Activated CD4-positive, alpha-beta T cell treated with anti-CD3 and anti-CD28 coated beads for 4 hours (primary cell): Measurements from ENCODE around the gene PCSK5.
A peak's percentile ranks its signal among the peaks of the same experiment; 100 is the strongest.
"Not testable (repeated sequence)": the region's sequence is repeated elsewhere in the genome, so short reads cannot be mapped to it uniquely, and the experiment has no call there.

Experiments used
- DNase-seq, 2 donors: peaks; one replicate each; pipeline ENCODE4 v3.0.0-alpha.2; 2020

PCSK5 gene

DNA sequence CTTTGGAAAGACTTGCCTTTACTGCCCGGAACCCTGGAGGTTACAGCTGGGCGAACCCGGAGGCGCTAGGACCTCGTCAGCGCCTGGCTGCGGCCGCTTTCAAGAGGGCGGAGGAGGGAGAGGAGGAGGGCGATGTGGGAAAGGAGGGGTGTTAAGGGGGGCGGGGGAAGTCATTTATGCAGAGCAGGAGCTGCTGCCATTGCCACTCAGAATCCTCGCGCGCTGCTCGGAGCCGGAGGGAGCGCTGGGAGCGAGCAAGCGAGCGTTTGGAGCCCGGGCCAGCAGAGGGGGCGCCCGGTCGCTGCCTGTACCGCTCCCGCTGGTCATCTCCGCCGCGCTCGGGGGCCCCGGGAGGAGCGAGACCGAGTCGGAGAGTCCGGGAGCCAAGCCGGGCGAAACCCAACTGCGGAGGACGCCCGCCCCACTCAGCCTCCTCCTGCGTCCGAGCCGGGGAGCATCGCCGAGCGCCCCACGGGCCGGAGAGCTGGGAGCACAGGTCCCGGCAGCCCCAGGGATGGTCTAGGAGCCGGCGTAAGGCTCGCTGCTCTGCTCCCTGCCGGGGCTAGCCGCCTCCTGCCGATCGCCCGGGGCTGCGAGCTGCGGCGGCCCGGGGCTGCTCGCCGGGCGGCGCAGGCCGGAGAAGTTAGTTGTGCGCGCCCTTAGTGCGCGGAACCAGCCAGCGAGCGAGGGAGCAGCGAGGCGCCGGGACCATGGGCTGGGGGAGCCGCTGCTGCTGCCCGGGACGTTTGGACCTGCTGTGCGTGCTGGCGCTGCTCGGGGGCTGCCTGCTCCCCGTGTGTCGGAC, at the start of gene PCSK5:
TSS of gene PCSK5 (plus strand) at position 202 of the 805 bp plus-strand sequence. CDS start at position 711, 509 bp downstream.
- peak; percentile 80 to 84 for DNase-seq

DNA sequence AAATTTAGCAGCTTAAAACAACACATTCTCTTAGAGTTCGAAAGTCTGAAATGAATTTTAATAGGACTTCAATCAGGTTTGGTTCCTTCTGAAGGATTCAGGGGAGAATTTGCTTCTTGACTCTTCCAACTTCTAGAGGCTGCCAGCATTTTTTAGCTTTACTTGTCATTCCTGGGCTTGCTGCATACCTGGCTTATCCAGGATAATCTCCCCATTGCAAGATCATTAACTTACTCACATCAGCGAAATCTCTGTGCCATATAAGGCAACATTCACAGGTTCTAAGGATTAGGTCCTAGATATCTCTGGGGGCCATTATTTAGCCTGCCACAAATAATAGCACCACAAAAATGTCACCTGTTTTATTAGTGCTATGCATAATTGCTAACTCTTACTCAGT, 46.2 kb upstream of the PCSK5 start:
- no peak for DNase-seq

DNA sequence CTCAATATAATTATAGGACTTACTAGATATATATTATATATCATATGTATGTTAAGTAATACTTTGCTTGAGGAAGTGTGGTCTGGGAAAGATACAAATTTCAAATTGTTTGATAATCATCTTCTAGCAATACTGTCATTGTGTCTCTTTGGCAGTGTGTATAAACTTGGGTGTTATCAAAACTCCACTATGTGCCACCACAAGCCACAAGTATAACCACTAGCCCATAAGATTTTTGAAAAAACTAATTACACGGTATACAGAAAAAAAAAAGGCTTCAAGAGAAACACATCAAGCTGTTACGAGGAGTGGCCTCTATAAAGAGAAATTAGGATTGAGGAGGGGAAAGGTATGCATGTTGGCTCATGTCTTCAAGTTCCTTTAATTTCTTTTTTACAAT, 44.7 kb upstream of the PCSK5 start:
- DNase-seq: no peak

DNA sequence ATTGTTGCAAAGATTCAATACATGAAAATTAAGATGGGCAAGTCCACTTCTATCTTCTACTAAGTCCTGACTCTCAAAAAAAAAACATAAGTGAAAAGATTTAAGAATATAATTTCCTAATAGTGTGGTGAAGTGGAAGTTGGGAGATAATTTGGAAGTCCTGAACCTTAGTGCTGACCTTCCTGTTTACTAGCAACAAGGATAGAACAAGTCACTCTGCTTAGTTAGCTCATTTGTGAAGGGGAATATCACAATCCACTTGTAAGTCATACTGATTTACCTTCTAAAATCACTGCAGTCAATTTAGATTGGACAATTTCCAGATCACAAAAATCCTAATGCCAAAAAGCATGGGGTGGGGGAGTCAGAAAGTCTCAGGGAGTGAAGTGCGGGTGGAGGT, 43.4 kb upstream of the PCSK5 start:
- no peak for DNase-seq

DNA sequence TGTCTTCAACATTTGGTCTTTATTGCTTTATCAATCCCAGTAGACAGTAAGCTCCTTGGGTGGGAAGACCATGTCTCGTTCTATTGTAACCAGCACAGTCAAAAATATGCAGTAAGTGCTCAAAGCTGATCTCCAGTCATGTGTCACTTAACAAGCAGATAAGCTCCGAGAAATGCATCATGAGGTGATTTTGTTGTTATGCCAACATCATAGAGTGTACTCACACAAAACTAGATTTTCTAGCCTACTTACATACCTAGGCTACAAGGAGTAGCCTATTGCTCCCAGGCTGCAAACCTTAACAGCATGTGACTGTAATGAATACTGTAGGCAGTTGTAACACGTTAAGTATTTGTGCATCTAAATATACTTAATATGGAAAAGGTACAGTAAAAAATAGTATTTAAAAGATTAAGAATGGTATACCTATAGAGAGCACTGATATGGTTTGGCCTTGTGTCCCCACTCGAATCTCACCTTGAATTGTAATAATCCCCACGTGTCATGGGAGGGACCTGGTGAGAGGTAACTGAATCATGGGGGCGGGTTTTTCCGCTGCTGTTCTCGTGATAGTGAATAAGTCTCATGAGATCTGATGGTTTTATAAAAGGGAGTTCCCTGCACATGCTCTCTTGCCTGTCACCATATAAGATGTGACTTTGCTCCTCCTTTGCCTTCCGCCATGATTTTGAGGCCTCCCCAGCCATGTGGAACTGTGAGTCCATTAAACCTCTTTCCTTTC, 39.8 kb upstream of the PCSK5 start:
- no peak for DNase-seq

DNA sequence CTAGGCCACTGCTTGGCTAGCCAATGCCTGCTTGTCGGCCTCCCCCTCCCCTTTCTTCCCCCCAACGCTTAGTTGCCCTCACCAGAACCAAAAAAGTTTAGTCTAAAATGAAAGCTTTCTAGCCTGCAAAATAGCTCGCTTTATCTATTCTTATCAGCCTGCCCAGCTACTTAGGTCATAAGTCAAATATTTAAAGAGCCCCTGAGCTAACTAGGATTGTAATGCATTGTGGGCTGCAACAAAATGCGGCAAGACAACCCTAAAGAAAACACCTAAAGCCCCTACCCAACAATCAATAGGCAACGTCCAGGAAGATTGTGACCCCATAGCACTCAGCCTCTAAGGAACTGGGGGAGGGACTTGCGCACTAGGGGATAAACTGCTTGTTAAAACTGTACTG, 38.6 kb upstream of the PCSK5 start:
- DNase-seq: no peak

DNA sequence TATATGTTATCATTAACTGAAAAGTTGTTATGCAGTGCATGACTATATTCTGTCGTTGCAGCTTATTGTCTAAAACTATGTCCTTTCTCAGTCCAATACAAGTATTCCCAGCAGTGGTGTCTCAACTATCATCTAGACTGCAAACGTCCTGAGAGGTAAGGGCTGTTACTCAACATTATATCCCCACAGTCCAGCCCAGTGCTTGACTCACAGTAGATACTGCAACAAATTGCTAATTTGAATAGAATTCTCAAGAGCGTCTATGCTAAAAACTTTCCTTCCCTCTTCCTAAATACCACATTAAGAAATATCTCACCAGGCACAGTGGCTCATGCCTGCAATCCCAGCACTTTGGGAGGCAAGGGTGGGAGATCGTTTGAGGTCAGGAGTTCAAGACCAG, 37.7 kb upstream of the PCSK5 start:
- DNase-seq: no peak

DNA sequence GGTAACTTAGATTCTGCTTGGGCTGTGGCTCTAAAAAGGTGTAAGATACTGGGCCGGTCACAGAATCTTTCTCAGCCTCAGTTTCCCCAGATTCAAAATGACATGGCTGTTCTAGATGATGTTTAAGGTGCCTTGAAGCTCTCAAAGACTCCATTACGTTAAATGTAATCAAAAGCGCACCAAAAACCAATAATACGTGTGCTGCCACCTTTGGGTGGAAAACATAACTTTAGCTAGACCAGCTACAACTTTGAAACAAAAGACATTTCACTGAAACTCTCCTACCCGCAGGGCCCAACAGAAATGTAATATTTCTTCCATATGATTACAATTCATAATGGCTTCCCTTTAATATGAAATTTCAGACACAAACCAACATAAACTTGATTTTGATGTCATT, 35.0 kb upstream of the PCSK5 start:
- DNase-seq: no peak

DNA sequence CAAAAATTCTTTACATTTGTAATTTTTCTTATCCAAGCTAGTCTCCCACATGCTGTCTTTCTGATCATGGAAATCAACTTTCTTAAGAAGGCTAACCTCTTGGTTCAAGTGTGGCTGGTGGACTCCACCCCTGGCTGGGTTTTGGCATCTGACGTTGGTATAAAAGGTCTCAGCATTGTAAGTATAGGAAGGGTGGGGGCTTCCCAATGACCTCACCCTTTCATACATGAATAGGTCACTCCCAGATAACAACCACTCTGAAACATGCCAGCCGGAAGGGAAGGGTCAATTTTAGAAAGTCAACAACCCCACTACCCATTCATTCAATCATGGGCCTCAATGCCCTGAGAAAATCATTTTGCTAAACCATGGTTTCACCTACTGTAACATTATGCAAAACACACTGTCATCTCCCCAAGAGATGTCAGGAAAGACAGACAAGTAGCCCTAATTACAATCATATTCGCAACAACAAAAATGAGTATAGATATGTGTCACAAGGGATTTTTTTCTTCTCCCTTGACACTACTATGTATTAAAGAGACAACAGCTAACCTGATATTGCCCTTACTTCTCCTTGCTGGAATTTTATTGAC, 31.9 kb upstream of the PCSK5 start:
- DNase-seq: no peak

DNA sequence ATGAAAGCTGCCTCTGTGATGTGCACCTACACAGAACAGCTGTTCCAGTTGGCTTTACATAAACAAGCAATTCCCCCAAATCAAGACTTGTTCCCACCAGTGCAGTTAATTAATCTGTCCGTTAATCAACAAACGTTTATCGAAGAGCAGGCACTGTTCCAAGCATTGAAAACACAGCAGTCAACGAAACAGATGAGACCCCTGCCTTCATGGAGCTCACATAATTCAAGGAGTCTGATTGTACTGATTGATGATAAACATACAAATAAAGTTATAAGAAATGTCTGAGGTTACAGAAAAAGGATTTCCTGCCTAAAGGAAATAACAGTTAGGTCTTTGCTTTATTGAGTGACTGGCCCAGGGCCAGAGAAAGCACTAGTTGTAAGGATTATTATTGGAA, 26.2 kb upstream of the PCSK5 start:
- no peak for DNase-seq

DNA sequence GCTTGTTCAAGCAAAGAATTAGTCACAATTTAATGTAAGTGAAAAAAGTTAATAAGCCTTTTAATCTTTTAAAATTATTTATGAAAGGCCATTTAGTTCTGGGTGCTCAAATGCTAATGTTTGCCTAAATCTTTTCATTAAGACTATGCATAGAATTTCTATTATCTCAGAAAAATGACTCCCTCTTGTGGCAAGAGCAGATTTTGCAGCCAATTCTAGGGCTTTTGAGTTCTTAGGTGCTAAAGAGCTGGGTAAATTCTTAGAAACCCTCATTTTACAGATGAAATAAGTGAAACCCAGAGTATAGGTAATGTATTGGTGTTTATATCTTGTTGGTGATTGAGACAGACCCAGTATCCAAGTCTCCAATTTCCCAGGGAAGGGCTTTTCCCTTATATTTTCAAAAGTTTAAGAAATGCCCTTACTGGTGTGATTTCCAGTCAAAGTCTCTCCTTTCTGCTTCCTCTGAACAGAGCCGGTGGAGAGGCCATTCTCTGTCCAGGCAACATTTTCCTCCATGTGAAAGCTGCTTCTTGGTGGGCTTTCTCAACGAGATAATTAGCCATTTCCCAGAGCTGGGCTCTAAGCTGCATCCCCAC, 24.1 kb upstream of the PCSK5 start:
- peak; percentile 3 to 55 for DNase-seq

DNA sequence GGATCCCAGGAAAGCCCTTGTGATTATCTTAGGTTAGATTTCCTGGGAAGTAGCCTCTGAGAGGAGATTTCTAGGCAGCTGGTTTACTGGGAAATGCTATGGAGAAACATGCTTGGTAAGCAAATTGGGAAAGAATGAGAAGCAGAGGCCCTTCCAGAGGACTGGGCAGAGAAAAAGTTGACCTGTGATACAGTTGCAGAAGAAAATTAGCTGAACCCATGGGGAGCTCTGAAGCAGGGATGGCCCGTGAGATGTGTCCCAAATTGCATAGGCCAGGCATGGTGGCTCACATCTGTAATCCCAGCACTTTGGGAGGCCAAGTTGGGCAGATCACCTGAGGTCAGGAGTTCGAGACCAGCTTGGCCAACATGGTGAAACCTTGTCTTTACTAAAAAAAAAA, 21.9 kb upstream of the PCSK5 start:
- not testable (repeated sequence) for DNase-seq

DNA sequence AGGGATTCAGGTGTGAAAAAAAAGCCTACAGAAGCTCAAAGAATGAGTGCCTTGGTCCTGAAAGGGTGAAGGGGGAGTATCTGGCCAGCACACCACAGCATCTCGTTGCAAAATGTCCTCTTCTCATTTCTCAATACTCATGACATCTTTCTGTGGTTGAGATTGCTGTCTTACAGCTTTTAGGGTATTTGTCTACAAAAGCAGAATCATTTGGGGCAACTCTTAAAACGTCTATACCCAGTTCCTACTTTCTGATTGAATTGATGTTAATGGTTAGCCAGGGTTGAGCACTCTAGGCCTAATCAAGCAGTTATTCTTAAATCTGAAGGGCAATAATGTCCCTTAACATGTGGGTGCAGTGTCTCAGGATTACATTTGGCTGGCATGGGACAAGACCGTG, 21.2 kb upstream of the PCSK5 start:
- DNase-seq: no peak

DNA sequence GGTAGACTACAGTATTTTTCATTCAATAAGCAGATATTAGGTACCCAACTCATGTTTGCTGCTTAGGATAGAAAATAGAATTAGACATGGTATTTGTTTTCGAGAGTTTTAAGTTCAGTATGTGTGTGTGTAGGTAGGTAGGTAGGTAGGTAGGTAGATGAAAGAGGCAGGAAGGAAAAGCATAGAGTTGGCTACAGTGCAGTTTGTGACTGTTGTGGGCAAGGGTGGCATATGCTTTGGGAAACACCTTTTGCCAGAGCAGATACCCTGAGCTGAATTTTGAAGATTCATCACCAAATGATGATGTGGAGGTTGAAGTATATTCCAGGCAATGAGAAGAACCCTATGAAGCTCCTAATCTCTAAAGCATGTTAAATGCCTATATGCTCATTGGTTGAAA, 20.0 kb upstream of the PCSK5 start:
- no peak for DNase-seq

DNA sequence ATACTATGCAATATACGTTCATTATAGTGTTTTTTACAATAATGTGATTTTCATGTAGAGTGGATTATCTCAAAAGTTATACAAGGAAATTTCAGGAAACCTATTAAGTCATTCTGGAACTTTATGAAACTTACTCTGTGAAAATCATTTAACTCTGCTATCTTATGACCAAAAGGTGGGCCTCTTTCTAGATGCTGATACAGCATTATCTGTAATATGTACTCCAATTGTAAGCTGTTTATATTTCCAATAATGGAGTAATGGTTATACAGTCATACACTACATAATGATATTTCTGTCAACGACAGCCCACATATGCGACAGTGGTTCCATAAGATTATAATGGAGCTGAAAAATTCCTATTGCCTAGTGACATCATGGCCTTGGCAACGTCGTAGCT, 18.8 kb upstream of the PCSK5 start:
- no peak for DNase-seq

DNA sequence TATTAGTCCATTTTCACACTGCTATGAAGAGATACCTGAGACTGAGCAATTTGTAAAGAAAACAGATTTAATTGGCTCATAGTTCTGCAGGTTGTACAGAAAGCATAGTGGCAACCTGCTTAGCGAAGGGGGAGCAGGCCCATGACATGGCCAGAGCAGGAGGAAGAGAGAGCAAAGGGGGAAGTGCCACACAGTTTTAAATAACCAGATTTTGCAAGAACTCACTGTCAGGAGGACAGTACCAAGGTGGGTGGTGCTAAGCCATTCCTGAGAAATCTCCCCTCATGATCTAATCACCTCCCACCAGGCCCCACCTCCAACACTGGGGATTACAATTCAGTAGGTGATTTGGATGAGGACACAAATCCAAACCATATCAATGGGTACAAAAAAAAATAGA, 16.8 kb upstream of the PCSK5 start:
- no peak for DNase-seq

DNA sequence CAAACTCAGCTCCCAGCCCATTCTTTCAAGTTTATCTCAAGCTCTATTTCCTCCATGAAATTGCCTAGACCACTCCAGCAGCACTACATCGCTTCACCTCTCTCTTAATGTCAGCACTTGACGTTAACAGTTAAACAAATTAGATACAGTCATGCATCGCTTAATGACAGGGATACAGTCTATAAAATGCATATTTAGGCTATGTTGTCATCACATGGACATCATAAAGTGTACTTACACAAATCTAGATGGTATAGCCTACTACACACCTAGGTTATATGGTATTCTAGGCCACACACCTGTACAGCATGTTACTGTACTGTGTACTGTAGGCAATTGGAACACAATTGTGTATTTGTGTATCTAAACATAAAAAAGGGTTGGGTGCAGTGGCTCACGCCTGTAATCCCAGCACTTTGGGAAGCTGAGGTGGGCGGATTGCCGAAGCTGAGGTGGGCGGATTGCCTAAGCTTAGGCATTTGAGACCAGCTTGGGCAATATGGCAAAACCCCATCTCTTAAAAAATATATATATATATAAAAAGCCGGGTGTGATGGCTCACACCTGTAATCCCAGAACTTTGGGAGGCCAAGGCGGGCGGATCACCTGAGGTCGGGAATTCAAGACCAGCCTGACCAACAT, 13.4 kb upstream of the PCSK5 start:
- no peak for DNase-seq

DNA sequence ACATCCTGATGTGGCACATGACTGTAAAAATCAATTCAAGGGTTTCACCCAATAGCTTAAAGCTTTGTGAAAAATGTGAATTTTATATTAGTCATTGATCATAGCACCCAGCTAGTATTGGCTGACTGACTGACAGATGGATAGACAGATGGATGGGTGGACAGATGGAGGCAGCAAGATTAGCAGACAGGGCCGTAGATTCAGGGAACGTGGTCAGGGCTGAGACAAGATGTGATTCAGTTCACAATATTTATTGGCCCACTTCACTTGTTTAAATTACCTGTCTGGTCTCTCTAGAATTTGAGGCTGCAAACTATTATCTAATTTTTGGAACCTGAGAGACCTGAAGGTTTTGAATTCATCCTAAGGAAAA, 12.0 kb upstream of the PCSK5 start:
- DNase-seq: no peak

DNA sequence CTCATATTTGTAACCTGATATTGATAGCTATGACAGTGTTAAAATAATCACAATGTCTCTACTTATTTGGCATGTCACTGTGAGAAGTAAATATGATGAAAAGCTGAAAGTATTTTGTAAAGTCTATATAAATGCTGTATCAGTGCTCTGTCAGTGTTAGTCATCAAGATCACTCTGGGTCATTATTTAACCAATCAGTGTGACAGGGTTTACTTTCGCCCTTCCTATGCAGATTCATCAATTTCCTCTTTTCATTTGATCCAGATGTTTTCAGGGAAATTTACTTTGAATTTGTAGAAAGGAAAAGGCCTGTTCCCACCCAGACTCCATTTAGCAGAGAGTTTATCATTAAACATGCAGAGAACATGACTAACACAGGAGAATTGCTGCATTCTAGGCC, 9.9 kb upstream of the PCSK5 start:
- DNase-seq: no peak

DNA sequence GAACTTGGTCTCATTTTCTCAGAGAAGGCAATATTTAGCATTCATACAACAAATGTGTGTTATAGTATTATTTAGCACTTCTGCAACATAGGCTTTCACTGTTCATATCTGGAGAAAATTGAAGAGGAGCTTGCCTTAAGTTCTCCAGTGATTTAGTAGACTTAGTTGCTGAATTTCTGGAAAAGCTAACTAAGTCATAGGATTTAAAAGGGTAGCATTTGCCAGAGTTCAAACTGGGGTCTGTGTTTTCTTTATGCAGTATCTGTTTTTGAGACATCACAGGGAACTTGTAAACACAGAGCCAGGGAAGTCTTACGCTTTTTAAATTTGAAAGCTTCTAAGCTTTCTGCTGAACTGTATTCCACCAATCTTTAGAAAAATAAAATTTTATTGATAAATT, 8.7 kb upstream of the PCSK5 start:
- no peak for DNase-seq

DNA sequence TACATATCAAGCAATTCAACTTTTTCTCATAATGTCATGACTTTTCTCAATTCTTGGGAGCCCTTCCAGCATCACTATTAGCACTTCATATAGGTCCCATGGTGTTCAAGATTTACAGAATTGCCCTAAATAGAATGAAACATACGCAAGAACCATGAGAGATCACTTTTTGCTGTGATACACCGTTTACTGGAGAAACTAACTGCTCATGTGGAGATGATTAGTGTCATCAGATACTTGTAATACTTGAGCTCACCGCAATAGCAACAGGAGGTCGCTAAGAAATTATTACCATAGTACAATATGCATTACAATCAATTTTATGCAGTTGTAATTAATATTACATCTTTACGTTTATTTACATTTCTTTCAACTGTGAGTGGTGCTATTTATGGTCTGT, 4.8 kb upstream of the PCSK5 start:
- DNase-seq: no peak

DNA sequence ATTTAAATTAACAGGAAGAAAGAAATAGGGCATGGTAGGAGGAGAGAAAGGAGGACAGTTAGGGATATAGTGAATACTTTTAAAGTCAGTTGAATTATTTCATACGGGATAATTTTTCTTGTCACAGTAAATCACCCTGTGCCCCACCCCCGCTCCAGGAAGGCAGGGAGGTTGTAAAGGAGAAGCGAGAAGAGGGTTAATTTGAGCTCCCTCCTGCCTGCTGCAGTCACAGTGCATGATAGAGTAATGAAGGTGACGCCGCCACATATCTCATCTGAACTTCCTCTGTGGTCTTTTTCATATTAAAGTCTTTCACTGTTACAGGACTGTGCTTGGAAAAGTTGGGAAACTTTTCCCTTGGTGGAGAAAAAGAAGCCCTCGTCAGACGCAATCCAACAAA, 896 bp upstream of the PCSK5 start:
- peak in 1 of 2 donors; percentile 3 for DNase-seq

DNA sequence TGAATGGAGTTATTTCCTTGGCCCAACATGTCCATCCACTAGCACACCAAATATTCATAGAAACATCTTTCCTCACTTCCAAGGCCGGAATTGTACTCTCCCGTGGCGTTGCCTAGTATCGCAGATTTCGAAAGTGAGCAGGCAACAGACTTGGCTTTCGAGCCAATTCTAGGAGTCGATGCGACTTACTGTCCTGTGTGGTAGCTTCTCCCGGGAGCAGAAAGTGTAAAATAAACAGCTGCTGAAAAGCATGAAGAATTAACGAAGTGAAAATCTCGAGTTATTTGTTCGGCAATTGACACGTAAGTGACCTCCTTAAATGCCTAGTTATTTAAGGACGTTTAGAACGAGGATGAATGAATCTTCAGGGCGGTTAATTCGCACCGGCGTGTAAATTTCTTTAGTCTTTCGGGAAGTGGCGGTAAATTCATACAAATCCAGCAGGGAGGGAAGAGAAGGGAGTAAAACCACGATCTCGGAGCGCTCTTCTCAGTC, 449 bp upstream of the PCSK5 start:
- peak in 1 of 2 donors; percentile 1 for DNase-seq
